Astrocyte (in vitro differentiated cells and primary cell): ENCODE measurements around the gene TKFC.

Experiments
- EZH2 ChIP-seq: IDR thresholded peaks from 2 replicates; pipeline ENCODE4 v1.6.1; 2012; ENCODE audit warnings: mild to moderate bottlenecking, low read length, inconsistent platforms; ENCODE audit not compliant: insufficient read depth
- TF ChIP-seq, protein P1 (sequence below): IDR thresholded peaks from 2 replicates; pipeline ENCODE4 v1.5.1; 2011; ENCODE audit warnings: low read depth, mild to moderate bottlenecking, inconsistent platforms, low read length, moderate library complexity; ENCODE audit not compliant: insufficient read depth

GRCh38 chr11:61359516-61359915, 26.5 kb downstream of the TKFC start:
- TF ChIP-seq, protein P1, sequence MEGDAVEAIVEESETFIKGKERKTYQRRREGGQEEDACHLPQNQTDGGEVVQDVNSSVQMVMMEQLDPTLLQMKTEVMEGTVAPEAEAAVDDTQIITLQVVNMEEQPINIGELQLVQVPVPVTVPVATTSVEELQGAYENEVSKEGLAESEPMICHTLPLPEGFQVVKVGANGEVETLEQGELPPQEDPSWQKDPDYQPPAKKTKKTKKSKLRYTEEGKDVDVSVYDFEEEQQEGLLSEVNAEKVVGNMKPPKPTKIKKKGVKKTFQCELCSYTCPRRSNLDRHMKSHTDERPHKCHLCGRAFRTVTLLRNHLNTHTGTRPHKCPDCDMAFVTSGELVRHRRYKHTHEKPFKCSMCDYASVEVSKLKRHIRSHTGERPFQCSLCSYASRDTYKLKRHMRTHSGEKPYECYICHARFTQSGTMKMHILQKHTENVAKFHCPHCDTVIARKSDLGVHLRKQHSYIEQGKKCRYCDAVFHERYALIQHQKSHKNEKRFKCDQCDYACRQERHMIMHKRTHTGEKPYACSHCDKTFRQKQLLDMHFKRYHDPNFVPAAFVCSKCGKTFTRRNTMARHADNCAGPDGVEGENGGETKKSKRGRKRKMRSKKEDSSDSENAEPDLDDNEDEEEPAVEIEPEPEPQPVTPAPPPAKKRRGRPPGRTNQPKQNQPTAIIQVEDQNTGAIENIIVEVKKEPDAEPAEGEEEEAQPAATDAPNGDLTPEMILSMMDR: no peak
- TF ChIP-seq EZH2: no peak
